HG02973 (cell line): ENCODE results near the gene RBM38.
"Not testable (repeated sequence)": the region's sequence is repeated elsewhere in the genome, so short reads cannot be mapped to it uniquely, and the experiment has no call there.

ENCODE experiments used
- ATAC-seq: cut with Tn5 transposase; IDR thresholded peaks from one replicate; pipeline ENCODE4 v1.9.1; 2021; ENCODE audit warnings: moderate library complexity; ENCODE audit not compliant: unreplicated experiment

RBM38 gene

DNA sequence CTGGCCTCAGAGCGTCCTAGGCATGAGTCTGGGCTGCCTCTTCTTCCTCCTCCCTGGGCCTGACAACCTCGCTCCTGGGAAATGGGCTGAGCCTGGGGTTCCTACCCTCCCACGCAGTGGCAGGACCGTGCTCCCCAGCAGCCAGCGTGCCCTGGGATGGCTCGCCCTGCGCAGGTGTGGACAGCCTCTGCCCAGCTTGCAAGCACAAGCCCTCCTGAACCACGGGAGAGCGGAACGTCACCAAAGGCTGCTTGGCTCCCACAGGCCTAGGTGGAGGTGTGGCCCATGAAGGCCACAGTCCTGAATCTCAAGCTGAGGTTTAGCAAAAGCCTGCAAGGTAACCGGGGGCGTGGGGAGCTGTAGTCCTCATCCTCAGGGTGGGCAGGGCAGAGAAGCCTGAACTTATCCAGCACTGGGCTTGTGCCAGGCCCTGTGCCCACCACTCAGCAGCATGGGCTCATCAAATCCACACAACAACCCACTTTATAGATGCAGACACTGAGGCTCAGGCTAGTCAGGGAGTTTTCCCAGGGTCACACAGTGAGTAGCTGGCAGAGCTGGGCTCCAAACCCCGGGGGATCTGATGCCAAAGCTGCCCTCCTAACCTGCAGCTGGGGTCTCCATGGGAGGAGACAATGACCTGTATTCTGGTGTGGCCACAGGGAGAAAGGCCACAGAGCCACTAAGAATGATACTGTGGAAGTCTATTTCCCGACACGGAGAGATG is 25.3 kb downstream of the RBM38 start:
- ATAC-seq: no peak

DNA sequence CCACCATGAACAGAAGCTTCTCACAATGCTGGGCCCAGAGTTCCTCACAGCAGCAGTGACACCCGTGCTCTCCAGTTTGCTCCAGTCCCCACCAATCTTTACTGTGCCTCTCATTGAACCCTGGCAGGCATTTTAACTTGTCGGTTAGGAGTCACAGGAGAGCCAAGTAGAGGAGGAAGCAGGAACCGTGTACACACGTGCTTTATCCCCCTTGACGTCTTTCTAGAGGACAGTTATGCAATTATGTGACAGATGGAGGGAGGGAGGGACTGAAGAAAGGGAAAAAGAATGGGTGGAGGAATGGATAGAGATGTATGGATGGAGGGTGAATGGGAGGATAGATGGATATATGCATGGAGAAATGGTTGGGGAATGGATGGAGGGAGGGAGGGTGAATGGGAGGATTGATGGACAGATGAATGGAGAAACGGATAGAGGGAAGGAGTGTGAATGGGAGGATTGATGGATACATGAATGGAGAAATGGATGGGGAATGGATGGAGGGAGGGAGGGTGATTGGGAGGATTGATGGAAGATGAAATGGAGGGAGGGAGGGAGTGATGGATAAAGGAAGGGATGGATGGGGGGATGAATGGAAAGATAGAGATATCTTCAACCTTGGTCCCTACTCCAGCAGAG is 26.0 kb downstream of the RBM38 start:
- no peak for ATAC-seq

DNA sequence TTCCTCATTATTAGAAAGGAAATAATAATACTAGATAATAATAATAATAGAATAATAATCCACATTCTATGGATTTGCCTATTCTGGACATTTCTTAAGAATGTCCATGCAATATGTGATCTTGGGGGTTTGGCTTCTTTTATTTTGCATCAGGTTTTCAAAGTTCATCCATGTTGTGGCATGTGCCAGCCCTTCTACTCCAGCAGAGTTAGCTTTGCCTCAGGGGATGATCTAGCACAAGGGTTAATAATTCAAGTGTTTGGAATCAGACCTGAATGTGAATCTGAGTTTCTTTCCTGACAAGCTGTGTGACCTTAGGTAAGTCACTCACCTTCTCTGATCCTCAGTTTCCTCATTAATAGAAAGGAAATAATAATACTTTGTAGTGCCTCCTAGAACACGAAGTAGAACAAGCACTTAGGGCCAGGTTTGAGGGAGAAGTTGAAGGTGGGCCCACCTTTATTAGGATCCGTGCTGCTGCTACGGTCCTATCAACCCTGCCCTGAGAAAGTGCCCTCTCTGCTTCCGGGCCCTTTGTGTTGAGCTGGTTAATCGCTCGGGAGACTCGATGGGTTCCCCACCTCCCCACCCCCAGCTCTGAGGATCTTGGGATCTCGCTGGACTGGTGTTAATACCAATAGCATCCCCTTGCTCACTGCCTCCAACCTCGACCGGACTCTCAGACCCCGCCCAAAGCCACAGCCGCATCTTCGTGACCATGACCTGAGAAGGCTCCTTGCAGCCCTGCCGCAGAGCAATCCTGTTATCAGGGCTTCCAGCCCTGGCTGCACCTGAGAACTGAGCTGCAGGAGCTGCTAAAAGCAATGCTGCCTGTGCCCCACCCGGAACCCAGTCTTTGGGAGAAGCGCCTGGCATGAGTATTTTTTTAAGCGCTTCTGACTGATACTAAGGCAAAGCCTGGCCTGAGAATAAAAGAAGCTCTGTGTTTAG is 26.9 kb downstream of the RBM38 start:
- no peak for ATAC-seq

DNA sequence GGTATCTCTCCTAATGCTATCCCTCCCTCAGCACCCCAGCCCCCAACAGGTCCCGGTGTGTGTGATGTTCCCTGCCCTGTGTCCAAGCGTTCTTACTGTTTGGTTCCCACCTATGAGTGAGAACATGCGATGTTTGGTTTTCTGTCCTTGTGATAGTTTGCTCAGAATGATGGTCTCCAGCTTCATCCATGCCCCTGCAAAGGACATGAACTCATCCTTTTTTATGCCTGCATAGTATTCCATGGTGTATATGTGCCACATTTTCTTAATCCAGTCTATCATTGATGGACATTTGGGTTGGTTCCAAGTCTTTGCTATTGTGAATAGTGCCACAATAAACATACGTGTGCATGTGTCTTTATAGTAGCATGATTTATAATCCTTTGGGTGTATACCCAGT is 28.3 kb downstream of the RBM38 start:
- ATAC-seq: not testable (repeated sequence)

DNA sequence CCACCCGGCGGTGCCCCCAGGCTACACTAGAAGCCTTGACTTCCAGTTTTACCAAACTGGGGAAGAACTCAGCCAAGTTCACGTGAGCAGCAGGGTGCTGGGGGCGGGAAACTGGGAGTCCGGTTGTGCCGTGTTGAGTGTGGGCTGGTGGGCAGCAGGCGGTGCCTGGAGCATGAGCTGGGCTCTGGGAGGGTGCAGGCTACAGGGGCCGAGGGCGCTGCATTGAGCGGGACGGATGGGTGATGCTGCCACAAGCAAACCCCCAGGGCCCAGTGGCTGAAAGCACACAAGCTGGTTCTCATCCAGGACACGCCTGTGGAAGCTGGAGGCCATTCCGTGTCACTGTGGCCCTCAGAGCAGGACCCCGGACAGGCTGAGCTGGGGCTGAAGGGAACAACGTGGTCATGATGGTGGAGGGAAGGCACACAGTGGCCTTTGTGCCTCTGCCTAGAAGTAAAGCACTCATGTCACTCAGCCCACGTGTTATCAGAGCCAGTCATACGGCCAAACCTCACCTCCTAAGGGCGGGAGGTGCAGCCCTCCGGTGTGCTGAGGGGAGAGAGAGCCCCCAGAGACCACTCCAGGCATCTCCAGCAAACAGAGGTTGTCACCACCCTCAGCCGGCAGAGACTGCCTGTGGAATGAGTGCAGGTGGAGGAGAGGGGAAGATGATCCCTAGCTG is 29.5 kb downstream of the RBM38 start:
- no peak for ATAC-seq

DNA sequence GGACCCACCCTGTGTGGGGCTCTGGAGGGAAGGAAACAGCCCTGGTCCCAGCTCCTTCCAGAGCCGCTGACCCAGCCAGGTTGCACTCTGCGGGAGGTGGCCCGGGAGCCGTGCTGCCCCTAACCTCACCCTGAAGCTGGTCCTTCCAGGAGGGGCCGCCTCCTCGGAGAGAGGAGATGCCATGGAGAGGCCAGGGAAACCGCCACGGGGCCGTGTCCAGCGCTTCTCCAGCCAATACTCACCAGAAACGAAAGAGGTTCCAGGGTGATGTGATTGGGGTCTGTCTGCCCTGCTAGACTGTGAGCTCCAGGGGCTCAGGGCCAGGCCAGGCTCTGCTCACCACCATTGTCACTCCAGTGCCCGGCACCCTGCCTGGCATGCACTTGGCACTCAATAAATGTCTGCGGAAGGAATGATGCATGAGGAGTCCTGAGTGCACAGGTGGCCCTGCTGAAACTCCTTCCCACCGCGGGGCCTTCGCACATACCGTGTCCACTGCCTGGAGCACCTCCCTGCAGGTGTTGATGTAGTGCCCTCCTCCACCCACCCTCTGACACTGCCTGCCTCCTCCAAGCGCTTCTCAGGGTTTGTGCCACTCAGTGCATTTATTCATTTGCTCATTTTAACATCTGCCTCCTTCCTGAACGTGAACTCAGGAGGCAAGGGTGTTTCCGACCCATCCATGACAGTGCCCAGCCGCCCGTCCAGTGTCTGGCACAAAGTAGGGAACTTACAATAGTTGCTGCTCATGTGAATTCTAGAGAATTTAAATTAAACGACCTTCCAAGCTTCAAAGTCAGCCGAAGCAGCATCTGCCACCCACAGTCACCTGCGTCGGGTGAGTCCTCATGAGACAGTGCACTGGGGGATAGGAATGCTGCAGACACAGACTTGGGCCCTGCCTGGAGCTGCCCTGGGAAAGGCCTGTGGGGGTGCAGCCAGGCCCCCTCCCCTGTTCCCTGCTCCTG is 30.3 kb downstream of the RBM38 start:
- no peak for ATAC-seq

DNA sequence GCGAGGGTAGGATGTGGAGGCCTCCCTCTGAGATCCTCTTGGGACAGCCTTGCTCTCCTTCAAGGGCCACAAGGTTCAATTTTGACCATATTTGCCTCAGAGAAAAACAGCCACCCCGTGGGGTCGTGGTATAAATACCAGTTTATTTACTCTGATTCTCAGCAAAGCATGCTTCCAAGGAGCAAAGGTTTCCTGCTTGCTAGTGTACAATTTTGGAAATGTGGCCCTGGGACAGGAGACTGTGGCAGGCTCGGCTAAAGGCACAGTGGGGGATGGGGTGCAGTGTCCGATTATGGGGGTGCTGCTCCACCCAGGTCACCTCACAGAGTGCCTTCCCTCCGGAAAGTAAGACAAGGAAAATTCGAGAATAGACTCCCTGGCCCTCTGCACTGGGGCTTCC is 31.1 kb downstream of the RBM38 start:
- ATAC-seq: no peak

DNA sequence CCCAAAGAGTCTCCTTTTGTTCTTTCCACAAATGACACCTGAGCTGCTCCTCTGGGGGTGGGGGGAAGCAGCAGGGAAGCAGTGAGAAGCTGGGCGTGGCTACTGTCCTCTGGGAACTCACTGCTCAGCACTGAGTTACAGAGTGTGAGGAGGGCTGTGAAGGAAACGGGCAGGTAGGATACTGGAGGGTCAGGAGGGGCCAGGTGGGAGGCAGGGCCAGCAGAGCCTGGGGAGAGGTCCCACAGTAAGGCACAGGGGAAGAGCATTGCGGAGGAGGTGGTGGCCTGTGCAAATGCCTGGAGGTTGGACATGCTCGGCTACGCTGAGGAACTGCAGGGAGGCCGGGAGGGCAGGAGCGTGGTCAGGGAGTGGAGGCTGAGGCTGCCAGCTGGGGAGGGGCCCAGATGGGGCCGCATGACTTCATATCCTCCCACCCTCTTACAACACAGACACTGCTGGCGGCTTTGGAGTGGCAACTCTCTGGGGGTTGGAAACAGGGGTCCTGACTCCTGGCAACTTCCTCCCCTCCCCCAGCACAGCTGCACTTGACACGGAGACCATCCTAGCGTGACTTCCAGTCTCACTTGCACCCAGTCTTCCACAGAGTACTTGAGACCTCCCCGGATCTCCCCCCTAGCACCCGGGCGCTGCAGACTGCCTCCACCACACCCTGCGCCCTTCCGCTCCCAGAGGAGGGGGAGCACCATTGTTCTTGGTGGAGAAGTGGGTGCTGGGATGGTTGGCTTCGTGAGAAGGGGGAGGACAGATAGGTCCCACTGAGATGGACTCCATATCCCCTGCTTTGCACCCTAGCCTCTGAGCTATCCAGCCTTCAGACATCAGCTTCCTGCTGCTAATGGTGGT is 34.2 kb downstream of the RBM38 start:
- no peak for ATAC-seq

DNA sequence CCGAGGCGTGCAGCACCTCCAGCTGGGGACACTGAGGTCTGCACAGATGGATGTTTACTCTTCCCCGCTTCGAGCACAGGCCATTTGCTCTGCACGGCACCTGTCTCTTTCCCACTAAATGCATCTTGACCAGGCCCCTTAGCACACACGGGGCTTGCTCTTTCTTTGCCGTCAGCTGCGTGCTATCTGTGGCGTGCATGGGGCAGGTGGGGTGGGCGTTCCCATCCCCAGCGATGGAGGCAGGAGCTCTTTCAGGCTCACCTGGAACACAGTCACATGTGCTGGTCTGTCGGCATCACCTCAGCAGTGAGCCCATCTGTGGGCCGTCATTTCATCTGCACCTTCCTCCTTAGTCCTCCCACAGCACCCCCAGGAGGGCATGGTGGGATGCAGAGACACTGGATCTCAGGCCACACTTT is 35.1 kb downstream of the RBM38 start:
- ATAC-seq: no peak

DNA sequence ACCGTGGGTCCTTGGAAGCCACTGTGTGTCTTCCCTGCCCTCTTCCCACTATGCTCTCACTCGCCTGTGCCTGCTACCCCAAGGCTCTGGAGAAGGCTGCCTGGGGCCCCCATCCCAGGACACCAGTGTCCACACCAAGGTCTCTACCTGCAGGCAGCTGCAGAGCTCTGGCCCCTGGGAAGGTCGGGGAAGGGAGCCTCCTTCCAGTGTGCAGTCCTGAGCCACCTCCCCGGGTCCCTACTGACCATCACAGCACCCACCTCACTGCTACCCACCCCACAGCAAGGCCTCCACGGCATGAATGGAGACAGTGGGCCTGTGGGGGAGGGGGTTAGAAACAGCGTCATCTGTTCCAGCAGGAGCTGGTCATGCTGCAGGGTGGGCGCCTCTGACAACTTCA is 35.6 kb downstream of the RBM38 start:
- ATAC-seq: no peak

DNA sequence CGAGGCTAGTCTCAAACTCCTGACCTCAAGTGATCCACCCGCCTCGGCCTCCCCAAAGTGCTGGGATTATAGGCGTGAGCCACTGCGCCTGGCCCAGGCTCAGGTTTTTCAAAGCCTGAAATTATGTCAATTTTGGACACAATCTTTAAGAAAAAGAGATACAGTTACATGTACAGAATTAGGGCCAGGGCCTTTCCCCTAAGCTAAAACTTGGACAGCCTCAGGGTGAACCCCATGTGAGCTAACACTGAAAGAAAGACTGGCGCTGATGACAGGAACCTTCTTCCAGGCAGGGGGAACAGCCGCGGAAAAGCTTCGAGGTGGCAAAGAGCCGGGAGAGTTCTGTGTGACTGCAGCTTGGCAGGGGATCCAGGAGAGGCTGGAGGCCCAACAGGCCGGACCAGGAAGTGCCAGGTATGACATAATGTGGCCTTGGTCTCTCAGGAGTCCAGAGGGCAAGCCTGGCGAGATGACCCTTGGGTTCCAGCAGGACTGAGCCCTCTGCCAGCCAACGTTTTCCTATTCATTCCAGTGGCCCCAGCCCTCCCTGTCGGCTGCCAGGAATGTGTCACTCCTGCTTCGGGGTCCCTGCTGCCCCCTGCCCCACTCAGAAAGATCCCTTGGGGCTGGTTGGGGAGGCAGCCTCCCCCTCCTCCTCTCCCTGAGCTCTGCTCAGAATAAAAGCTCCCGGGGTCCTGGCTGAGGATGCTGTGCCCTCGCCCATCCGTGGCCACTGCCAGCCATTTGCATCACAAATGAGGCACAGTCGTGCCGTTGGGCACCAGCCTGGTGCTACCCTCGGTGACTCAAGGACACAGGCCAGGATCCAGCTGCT is 37.3 kb downstream of the RBM38 start:
- no peak for ATAC-seq

DNA sequence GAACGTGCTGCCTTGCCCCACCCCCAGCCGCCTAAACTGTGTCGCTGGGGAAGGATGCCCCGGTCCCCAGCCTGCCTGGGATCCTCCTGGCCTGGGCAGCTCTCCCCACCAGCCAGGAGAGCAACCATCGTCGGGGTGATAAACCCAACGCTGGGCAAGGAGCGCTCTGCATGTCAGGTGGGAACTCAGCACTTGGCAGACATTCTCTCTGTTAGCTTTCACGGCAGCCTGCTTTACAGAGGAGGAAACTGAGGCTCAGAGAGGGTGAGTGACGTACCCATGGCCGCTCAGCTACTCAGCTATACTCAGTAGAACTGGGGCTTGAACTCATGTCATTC is 37.9 kb downstream of the RBM38 start:
- ATAC-seq: no peak

DNA sequence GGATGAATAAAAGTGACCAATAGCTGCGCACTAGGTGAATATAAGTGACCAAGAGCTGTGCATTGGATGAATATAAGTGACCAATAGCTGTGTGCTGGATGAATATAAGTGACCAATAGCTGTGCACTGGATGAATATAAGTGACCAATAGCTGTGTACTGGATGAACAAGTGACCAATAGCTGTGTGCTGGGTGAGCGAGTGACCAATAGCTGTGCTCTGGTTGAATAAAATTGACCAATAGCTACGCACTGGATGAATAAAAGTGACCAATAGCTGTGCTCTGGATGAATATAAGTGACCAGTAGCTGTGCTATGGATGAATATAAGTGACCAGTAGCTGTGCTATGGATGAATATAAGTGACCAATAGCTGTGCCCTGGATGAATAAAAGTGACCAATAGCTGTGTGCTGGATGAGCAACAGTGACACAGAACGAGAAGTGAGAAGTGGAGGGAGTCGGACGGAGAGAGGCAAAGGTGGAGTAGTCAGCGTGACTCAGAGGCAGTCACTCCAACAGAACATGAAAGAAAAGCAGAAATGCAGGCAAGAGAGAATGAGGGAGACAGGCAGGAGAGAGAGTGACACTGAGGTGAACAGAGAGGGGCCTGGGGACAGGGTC is 38.5 kb downstream of the RBM38 start:
- ATAC-seq: no peak

DNA sequence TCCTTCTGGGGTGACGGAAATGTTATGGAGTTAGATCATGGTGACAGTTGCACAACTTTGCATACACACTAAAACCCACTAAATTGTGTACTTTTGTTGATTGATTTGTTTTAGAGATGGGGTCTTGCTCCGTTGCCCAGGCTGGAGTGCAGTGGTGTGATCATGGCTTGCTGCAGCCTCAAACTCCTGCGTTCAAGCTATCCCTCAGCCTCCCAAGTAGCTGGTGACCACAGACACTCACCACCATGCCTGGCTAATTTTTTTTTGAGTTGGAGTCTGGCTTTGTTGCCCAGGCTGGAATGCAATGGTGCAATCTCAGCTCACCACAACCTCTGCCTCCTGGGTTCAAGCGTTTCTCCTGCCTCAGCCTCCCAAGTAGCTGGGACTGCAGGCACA is 39.0 kb downstream of the RBM38 start:
- not testable (repeated sequence) for ATAC-seq

DNA sequence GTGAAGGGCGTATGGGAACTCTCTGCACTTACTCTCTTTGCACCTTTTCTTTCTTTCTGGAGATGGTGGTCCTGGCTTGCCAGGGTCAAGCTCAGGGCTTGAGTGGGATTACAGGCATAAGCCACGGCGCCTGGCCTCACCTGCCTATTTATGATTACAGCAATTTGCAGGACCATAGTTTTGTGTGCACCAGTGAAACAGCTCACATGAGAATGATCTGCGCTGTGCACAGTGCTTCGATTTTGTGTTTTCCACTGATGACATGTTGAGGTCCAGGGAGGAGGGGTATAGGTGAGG is 40.3 kb downstream of the RBM38 start:
- no peak for ATAC-seq

DNA sequence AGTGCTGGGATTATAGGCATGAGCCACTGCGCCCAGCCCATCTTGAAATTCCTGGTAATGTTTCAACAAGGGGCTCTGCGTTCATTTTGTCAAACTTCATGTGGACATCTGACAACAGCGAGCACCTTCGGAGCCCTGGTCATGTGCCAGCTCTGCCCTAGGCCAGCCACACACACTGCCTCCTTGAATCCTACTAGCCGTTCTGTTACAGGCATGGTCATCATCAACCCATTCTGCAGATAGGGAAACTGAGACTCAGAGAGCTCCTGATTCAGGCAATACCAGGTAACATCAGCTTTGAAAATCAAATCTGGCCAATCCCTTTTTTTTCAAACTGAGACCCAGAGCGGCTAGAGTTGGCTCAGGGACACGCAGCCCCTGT is 41.3 kb downstream of the RBM38 start:
- ATAC-seq: no peak

DNA sequence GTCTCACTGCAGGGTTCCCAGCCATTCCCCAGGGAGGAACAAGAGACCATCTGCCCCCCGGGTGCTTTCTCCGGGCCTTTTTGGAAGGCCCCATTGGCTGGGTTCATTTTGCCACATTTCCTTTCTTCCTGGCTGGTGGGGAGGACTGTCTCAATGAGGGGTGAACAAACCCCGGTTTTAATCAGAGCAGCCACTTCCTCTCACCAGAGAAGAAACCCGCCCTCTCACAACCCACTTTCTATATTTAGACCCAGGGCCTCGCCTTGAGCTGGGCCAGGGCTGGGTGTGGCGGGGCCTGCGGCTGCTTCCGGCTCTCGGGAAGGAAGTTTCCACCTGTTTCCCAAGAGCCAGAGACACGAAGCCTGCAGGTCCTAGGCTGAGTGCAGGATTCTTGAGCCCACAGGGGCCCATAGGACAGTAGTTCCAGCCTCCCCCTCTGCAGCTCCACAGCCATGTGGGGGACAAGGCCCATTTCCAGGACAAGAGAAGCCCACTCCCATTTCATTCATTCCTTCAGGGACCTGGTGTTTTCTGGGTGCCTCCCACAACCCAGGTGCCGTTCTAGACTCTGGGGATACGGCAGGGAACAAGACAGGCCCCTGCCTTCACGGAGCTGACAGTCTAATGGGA is 41.8 kb downstream of the RBM38 start:
- peak; percentile 85 for ATAC-seq
